ENCODE results near the gene ABCC2.

GRCh38 chr10:99750641-99751040, 31.8 kb upstream of the ABCC2 start:
- TF ChIP-seq EZH2phosphoT487 (IDR thresholded peaks at IDR 0.05; ENCODE audit: unreplicated experiment) (no peak), CTCF (conservative IDR thresholded peaks at IDR 0.05; ENCODE audit: low read depth in 2 of 2) (no peak), REST (IDR thresholded peaks at IDR 0.05; ENCODE audit: unreplicated experiment) (no peak), EZH2 (IDR thresholded peaks at IDR 0.05; ENCODE audit: low read depth, unreplicated experiment) (no peak)

All from GM23338 (cell line).